Epithelial cell of esophagus (primary cell): Measurements from ENCODE around the gene SYCP2L.
"Not testable (repeated sequence)": the region's sequence is repeated elsewhere in the genome, so short reads cannot be mapped to it uniquely, and the experiment has no call there.

Experiments used
- DNase-seq: peaks from one replicate; pipeline ENCODE4 v3.0.0; 2010; ENCODE audit warnings: low read depth
- H3K4me3 ChIP-seq: 2 replicates; pipeline ENCODE4 v1.5.1; 2011; ENCODE audit warnings: mild to moderate bottlenecking, low read length, control low read depth
- TF ChIP-seq, protein P1 (sequence below): IDR thresholded peaks from 2 replicates; pipeline ENCODE4 v1.5.1; 2011; ENCODE audit warnings: low read depth, mild to moderate bottlenecking, low read length, control low read depth, inconsistent platforms; ENCODE audit not compliant: insufficient read depth; ENCODE audit errors: missing control alignments

Gene SYCP2L

DNA sequence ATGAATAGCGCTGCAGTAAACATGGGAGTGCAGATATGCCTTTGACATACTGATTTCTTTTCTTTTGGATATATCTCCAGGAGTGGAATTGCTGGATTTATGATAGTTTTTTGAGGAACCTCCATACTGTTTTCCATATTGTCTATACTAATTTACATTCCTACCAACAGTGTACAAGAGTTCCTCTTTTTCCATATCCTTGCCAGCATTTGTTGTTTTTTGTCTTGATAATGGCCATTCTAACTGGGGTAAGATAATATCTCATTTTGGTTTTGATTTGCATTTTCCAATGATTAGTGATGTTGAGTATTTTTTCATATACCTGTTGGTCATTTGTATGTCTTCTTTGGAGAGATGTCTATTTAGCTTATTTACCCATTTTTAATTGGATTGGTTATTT is 3.3 kb downstream of the SYCP2L start:
- H3K4me3 ChIP-seq, result no peak overlapping the region
- TF ChIP-seq, protein P1, sequence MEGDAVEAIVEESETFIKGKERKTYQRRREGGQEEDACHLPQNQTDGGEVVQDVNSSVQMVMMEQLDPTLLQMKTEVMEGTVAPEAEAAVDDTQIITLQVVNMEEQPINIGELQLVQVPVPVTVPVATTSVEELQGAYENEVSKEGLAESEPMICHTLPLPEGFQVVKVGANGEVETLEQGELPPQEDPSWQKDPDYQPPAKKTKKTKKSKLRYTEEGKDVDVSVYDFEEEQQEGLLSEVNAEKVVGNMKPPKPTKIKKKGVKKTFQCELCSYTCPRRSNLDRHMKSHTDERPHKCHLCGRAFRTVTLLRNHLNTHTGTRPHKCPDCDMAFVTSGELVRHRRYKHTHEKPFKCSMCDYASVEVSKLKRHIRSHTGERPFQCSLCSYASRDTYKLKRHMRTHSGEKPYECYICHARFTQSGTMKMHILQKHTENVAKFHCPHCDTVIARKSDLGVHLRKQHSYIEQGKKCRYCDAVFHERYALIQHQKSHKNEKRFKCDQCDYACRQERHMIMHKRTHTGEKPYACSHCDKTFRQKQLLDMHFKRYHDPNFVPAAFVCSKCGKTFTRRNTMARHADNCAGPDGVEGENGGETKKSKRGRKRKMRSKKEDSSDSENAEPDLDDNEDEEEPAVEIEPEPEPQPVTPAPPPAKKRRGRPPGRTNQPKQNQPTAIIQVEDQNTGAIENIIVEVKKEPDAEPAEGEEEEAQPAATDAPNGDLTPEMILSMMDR, result no peak
- no peak for DNase-seq

DNA sequence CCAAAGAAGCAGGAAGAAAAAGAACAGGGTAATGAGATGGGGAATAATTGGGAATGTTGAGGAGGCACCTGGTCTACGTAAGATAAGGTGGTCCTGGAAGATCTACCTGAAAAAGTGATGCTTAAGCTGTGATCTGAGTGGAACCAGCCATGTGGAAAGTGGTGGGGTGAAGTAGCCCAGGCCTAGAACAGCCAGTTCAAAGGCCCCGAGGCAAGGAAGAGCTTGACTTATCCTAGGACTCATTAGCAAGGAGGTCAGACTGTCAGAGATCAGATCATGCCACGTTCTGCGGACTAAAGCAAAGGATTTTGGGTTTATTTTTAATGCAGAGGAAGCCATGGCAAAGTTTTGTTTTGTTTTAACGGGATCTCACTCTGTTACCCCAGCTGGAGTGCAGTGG is 5.1 kb downstream of the SYCP2L start:
- TF ChIP-seq, protein P1, result no peak
- no peak for DNase-seq
- no peak overlapping the region for H3K4me3 ChIP-seq

DNA sequence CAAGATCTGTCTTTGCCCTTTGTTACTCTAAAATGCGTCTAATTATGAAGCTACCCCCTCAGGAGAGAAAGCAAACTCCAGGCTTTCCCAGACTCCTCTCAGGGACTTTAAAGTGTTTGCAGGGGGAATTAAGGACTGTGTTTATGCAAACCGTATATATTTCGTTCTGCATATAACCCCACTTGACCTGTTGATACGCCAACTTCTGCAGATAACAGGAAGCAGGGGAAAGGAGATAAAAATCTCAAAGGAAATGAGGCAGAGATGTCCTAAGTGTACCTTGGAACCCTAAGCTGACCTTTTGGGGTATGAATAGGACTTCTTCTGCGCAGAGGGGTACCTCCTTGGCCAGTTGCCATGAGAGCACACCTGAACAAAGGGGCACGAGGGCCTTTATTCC is 8.1 kb downstream of the SYCP2L start:
- TF ChIP-seq, protein P1, result no peak
- DNase-seq, result no peak
- no peak overlapping the region for H3K4me3 ChIP-seq

DNA sequence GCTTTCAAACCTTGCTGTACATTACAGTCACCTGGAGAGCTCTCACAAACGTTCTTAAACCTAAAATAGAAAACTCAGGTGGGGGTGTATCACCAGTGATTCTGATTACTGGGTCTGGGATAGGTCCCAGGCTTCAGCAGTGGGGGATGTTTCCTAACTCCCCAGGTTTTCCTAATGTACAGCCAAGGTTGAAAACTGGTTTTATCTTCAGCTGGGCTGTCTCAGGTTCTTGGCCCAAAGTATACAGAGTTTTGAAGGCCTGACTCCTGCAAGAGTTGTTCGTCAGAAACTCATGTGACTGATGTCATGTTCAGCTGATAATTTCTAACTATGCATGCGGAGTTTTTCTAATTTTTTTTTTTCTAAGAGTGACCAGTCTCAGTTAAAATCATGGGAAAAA is 9.8 kb downstream of the SYCP2L start:
- no peak for DNase-seq
- H3K4me3 ChIP-seq, result no peak overlapping the region
- TF ChIP-seq, protein P1, result no peak

DNA sequence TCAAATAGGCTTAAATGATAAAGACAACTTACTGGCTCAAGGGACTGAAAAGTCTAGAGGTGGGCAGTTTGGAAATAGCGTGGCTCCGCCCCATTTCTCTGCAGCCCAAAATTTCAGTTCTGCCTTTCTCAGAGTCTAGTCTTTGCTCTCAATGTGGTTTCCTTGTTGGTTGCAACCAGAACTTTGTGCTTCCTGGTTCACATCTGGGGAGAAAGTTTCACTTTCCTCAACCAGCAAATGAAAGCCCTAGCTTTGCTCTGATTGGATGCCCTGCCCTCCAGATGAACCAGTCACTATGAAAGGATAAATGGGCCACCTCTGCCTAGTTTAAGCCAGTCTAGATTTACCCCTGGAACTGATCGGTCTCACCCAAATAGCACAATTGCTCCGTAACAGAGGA is 14.9 kb downstream of the SYCP2L start:
- no peak overlapping the region for H3K4me3 ChIP-seq
- TF ChIP-seq, protein P1, result no peak
- no peak for DNase-seq

DNA sequence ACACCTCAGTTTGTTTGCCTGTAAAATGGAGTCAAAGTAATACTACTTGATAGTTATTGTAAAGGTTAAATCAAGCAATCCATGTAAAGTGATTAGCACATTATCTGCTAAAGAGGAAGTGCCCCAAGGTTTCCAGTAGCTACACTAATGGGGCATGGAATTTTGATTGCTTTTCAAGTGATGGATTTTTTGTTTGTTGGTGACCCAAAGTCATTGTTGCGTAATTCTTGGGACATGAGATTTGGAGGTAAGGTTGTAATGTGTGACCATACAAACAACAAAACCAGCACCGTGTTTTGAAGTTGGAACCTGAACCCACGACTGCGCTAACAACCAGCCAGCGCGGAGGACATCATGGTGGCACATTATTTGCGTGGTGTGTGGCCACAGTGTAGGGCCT is 17.2 kb downstream of the SYCP2L start:
- no peak for DNase-seq
- TF ChIP-seq, protein P1, result no peak

DNA sequence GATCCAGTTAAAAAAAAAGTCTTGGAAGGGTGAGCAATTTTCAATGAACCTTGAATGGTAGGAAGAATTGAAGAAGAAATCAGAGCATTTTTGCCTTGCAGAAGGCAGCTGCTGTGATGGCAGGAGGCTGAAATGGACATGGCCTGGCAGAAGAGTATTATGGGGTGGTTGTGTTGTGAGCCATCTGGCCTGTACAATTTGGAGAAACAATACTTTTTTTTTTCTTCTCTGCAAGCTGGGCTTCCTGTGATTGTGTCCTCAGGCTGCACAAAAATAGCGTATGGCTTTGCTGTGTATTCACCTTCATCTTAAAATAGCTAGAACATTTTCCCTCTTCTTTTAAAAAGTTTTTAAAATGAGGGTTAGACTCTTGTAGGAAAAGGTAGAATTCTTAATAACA is 21.4 kb downstream of the SYCP2L start:
- no peak for DNase-seq
- no peak overlapping the region for H3K4me3 ChIP-seq
- TF ChIP-seq, protein P1, result no peak

More for the DNA sequence above, 17.2 kb downstream of the SYCP2L start:
- H3K4me3 ChIP-seq, result no peak overlapping the region

DNA sequence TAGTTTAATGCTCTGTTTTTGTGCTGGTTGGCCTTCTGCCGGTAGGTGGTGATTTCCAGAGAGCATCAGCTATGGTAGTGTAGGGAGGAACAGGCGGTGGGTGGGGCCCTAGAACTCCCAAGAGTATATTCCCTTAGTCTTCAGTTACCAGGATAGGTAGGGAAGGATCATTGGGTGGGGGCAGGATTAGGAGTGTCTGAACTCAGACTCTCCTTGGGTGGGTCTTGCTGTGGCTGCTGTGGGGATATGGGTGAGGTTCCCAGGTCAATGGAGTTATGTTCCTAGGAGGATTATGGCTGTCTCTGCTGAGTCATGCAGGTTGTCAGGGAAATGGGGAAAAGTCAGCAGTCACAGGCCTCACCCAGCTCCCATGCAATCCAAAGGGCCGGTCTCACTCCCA is 32.7 kb downstream of the SYCP2L start:
- DNase-seq, result peak; percentile 13
- H3K4me3 ChIP-seq, result not testable (repeated sequence)
